Lung (tissue), 12 donors: ENCODE results near the gene GALK2. TPM values are rescaled to one million over a fixed set of nuclear protein-coding genes. Genes with fewer than 3 reads are reported as not detected.

ENCODE experiments used
- ATAC-seq: fragments of 200-7000 bp; cut with Tn5 transposase; one replicate; pipeline ENCODE4 v1.9.1; 2020; ENCODE audit warnings: moderate number of reproducible peaks; ENCODE audit not compliant: insufficient read depth, low FRiP score
- DNase-seq, 3 donors: peaks; one replicate each; pipeline ENCODE4 v3.0.0-alpha.2; 2013 to 2017
- H3K27ac ChIP-seq, 2 donors: one replicate each; pipeline ENCODE4 v1.5.1; 2013; ENCODE audit warnings: mild to moderate bottlenecking in 2 of 2, moderate library complexity in 2 of 2, control low read depth in 1 of 2, inconsistent platforms in 1 of 2, low read depth in 1 of 2, low read length in 1 of 2
- H3K27me3 ChIP-seq, 3 donors: one replicate each; pipeline ENCODE4 v1.5.1; 2013; ENCODE audit warnings: low read length in 2 of 3; ENCODE audit not compliant: control insufficient read depth in 3 of 3, insufficient read depth in 3 of 3
- H3K36me3 ChIP-seq, 4 donors: one replicate each; pipeline ENCODE4 v1.5.1; 2013; ENCODE audit warnings: low read length in 4 of 4, mild to moderate bottlenecking in 1 of 4, moderate library complexity in 1 of 4; ENCODE audit not compliant: control insufficient read depth in 4 of 4, insufficient read depth in 4 of 4
- H3K4me1 ChIP-seq, 5 donors: one replicate each; pipeline ENCODE4 v1.5.1; 2013; ENCODE audit warnings: low read length in 5 of 5, mild to moderate bottlenecking in 2 of 5, moderate library complexity in 1 of 5; ENCODE audit not compliant: control insufficient read depth in 5 of 5, insufficient read depth in 5 of 5
- H3K4me3 ChIP-seq: one replicate; pipeline ENCODE4 v1.5.1; 2013; ENCODE audit warnings: mild to moderate bottlenecking, control low read depth, moderate library complexity
- H3K9ac ChIP-seq, 2 donors: one replicate each; pipeline ENCODE4 v1.5.1; 2013; ENCODE audit warnings: low read length in 2 of 2, control low read depth in 1 of 2; ENCODE audit not compliant: insufficient read depth in 1 of 2
- H3K9me3 ChIP-seq, 4 donors: one replicate each; pipeline ENCODE4 v1.5.1; 2013; ENCODE audit warnings: low read length in 3 of 4, mild to moderate bottlenecking in 1 of 4, moderate library complexity in 1 of 4; ENCODE audit not compliant: control insufficient read depth in 4 of 4, insufficient read depth in 3 of 4
- WGBS, 2 donors: extraction: QIAGEN DNeasy Blood & Tissue Kit; methylation state at CpG; one replicate each; pipeline ENCODE4 v1.1.7; 2013; 5-methylcytosine and 5-hydroxymethylcytosine counted together
- polyA plus RNA-seq, 2 donors: library from polyadenylated mRNA; stranded (reverse); fragments of 200-250 nt; gene quantifications; one replicate each; pipeline ENCODE4 v1.2.1, GENCODE V29; 2013
- total RNA-seq, 2 donors: library from RNA; depleted of rRNA in 1 of 2; stranded (reverse); fragments of >200 nt in 1 of 2; gene quantifications; one replicate each; pipeline ENCODE4 v1.2.1, GENCODE V29; 2014 to 2021
- TF ChIP-seq, protein P1 (sequence below): IDR thresholded peaks from 2 replicates; pipeline ENCODE4 v1.5.1; 2012; ENCODE audit warnings: mild to moderate bottlenecking; ENCODE audit errors: control extremely low read depth, extremely low read depth
- donor health status: control.
- donor health status: control.
- donor health status: Bipolar disorder and iron deficiency.
- donor health status: healthy.
- donor health status: DM: yes; HTN: yes; CAD: no.

The GALK2 gene
- total and polyA plus RNA-seq, 4 donors: 12.4 to 44.8 (median 34.0) TPM

DNA sequence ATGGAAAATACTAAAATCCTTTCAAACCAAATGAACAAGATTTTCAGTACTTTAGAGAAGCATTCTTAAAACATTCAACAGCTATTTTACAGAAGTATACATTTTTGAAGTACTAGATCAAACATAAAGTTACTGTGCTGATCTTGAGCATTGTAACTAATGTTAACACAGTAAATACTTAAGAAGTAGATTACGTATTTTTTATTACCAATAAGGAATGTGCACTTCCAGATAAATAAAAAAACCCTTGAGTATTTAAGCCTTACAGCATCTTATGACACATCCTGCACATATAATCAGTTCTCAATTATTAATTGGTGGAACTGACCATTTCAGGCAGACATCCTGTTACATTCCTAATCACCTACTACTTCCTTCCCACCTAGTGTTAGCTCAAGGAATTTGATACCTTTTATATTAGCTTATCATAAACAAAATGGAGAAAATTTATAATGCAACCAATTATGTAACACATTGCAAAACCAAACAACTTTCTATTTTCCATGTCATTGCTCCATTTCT lies 47.4 kb upstream of the GALK2 start:
- Histone ChIP-seq H3K4me3 (no peak overlapping the region), H3K27me3 (no peaks in the 10 kb centered on the region), H3K9ac (no peak overlapping the region), H3K36me3 (peaks cover 0 to 10% (median 5%) of the 10 kb centered on the region in 4 donors), H3K27ac (no peak overlapping the region), H3K9me3 (no peaks in the 10 kb centered on the region), H3K4me1 (peaks cover 0 to 3% (median 0%) of the 10 kb centered on the region in 5 donors)
- TF ChIP-seq, protein P1, sequence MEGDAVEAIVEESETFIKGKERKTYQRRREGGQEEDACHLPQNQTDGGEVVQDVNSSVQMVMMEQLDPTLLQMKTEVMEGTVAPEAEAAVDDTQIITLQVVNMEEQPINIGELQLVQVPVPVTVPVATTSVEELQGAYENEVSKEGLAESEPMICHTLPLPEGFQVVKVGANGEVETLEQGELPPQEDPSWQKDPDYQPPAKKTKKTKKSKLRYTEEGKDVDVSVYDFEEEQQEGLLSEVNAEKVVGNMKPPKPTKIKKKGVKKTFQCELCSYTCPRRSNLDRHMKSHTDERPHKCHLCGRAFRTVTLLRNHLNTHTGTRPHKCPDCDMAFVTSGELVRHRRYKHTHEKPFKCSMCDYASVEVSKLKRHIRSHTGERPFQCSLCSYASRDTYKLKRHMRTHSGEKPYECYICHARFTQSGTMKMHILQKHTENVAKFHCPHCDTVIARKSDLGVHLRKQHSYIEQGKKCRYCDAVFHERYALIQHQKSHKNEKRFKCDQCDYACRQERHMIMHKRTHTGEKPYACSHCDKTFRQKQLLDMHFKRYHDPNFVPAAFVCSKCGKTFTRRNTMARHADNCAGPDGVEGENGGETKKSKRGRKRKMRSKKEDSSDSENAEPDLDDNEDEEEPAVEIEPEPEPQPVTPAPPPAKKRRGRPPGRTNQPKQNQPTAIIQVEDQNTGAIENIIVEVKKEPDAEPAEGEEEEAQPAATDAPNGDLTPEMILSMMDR: no peak
- no peak for ATAC-seq
- WGBS, 2 donors: 65 to 75% methylated on average over 1 of the region's 1 CpG
- DNase-seq: peak in 1 of 3 donors; percentile 8

DNA sequence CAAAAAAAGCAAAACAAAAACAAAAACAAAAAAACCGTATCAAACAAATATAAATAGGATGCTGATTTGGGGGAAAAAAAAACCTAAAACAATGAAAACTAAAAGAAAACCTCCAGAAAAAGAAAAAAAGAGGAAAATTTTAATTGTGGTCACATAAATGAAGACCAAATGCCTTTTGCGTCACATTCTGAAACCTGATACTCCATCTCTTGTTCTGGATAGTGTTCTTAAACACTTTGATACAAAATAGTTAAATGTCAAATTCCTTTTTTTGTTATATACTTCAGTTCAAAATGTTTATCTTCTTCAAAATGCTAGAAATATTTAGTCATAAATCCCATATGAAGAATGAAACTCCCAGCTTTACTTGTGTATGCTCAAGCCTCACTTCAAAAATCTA lies 45.7 kb upstream of the GALK2 start:
- H3K27me3 ChIP-seq: no peaks in the 10 kb centered on the region
- H3K9ac ChIP-seq: no peak overlapping the region
- no peak for DNase-seq
- TF ChIP-seq, protein P1: no peak
- ATAC-seq: no peak
- peaks cover 0 to 3% (median 0%) of the 10 kb centered on the region in 5 donors for H3K4me1 ChIP-seq
- H3K4me3 ChIP-seq: no peak overlapping the region
- H3K36me3 ChIP-seq: peaks cover 4 to 16% (median 11%) of the 10 kb centered on the region in 4 donors
- H3K27ac ChIP-seq: no peak overlapping the region
- H3K9me3 ChIP-seq: no peaks in the 10 kb centered on the region
- 66 to 89% methylated on average over 2 of the region's 2 CpGs for WGBS, 2 donors

DNA sequence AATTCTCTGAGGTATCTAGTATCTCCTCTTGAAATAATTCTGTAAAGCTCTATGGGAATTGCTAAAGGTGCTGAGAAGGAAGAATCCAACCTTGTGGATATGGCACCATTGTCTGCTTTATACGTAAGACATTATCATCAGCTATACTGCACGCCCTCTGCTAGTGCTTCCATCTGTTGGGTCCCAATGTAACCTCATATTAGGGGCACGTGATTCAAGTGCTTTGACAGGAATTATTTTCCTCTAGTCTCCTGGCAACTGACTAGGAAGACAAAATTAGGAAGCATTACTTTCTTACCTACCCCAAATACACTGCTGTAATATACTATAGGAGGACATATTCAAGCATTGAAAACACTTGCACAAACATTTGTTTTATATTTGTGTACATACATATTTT lies 38.6 kb upstream of the GALK2 start:
- ATAC-seq (no peak), DNase-seq (no peak)
- H3K27me3 ChIP-seq: no peaks in the 10 kb centered on the region
- WGBS, 2 donors: 80 to 94% methylated on average over 3 of the region's 3 CpGs
- TF ChIP-seq, protein P1: no peak
- peaks cover 7 to 52% (median 25%) of the 10 kb centered on the region in 4 donors for H3K36me3 ChIP-seq
- H3K27ac ChIP-seq: no peak overlapping the region
- H3K4me3 ChIP-seq: no peak overlapping the region
- H3K9ac ChIP-seq: no peak overlapping the region
- no peaks in the 10 kb centered on the region for H3K9me3 ChIP-seq
- peaks cover 0 to 3% (median 0%) of the 10 kb centered on the region in 5 donors for H3K4me1 ChIP-seq
